Putamen (tissue), 1 donor: ENCODE data around the gene SNRPB2.

ENCODE experiments used
- DNase-seq: peaks from one replicate; pipeline ENCODE4 v3.0.0-alpha.2; 2016; ENCODE audit warnings: low spot score

The SNRPB2 gene

DNA sequence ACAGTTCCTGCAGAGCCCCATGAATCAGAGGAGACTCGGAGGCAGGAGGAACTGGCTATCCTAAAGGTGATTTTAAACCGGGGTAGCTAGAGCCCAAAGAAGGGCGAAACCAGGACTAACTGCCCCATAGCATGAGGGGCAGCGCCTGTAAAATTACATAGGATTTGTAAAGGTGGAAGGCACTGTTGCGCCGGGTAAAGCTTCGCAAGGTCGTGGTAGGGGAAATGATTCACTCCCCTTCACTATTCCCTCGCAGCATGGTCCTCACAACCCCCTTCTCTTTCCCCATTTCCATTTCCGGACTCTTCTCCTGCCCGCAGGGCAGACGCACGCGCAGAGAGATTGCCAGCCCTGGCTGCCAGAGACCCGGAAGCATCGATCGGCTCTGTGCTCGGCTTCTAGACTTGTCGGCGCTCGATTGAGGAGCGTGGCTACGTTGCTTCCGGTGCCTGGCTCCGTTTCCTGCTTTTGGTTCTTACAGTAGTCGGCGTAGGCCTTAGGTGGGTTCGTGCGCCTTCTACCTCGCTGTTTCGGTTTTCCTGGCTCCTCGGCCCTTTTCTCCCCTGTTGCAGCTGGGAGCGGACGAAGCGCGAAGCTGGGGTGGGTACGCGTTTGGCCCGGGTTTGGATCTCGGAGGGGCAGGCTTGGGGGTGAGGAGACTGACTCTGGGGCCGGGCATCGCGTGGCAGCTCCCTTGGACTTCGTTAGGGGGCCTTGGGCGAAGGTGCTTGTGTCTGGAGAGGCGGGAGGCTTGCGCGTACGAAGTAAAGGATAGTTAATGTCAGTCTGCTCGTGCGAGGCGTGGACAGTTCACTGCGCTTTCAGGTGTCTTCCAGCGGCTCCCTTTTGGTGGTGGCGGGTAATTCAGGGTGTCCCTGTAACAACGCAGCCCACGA lies at the start of gene SNRPB2:
SNRPB2 (plus strand) TSS at position 462 of the 896 bp plus-strand sequence. CDS start 1,677 bp downstream, outside the sequence.
- peak; percentile 94 for DNase-seq

DNA sequence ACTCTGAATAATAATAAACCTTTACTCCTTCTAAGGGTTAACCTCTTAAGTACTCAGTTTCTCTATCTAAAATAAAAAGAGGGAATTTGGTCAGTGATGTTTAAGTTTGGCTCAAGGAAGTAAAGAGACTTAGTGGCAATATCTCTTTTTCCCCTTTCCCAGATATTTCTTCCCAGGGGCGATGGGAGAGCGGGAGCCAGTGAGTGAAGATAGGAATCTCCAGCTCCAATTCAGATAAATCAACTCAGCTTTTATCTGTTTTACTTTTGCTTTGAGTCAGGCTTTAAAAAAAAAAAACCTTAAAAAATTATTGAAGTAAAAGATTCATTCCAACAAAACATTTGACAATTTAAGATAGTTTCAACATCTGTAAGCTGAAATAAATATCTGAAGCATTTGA lies 45.4 kb upstream of the SNRPB2 start:
- no peak for DNase-seq

DNA sequence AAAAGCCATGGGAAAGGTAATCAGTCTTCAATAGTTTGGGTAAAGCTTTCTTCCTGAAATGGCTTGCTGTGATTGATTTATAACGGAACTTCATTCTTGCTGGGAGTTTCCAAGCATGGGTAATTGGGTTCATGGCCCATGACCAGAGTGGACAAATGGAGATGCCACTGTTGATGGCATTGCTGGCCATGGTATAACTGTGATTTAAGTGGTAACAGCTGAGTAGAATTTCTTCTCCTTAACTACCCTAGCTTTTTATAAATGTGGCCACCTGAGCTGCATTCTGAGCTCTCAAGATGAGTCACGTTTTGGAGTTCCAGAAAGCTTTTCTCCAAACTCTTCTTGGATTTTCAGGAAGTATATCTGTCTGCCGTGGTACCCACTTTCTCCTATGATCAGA lies 39.9 kb upstream of the SNRPB2 start:
- no peak for DNase-seq

DNA sequence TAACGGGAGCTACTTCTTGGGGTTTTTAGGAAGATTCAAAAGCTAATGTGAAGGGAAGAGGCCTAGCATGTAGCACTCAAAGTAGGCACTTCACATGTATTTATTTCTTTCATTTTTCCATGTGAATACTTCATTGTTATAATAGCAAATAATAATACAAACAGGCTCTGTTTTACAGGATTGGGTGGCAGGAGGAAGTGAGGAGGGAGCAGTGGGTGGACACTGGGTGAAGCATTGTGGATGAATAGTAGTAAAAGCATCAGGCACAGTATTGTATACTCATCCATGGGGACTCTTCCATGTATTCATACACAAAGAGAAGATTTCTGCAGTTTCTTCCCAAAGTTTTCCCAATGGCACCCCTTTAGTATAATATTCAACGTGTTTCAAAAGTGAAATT lies 38.4 kb upstream of the SNRPB2 start:
- no peak for DNase-seq

DNA sequence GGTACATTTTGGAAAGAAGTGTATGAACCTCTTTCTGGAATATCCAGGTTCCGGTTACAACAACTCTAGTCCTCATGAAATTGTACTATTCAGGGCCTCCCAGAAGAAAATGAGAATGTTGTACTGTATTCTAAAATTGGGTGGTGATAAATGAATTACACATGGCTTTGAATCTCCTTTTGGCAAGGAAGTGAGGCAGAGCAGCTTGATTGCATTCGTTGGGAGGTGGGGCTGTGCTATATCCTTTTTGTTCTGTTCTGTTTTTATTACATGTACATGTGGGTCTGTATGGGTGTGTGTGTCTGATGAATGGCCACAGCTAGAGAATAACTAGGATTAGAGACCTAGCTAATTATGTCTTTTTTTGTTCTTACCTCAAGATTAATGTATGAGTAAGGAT lies 37.8 kb upstream of the SNRPB2 start:
- no peak for DNase-seq

DNA sequence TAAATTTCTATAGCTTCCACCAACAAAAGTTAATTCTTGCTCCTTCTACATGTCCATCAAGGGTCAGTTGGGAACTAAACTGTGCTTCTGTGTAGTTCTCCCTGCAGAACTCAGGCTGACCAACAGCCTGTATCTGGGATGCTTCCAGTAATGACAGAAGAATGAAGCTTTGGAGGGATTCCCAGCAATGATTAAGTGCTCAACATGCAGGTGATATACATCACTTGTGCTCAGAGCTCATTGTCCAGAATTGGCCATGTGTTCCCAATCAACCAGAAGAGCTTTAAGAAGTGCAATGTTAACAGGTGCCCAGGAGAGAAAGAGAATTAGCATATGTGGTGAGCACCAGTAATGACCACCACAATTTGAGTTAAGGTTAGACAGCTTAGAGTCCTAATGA lies 37.4 kb upstream of the SNRPB2 start:
- DNase-seq, result no peak

DNA sequence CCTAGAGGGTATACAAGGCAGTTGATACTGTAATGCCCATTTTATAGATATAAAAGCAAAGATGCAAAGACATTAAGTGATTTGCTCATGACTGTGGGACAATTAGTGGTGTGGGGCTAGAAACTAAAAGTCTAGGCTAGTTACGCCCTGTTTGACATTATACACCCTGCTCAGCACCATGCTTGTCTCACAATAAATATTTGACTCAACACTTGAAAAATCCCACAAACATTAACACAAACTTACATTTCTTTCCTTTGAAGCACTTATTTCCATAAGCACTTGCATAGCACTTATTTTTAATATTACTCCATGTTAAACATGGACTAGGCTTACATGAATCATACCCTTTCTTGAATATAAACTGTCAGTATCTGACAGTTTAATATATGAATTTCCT lies 36.5 kb upstream of the SNRPB2 start:
- no peak for DNase-seq

DNA sequence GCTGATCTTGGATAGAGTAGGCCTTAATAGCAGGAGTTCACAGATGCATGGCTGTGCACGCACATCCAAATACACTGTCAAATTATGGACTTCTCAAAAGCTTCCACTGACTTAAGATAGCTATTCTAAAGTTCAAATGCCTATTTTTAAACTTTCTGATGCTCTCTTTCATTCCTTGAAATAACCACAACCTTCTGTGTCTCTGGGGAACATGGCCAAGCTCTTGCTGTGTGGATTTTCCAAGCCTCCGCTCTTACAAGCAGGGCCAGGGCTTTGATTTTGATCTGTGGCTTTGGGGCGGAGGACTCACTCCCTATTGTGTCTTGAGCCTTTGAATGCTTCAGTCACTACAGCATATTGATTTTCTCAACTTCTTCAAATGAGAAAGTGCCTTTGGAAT lies 35.7 kb upstream of the SNRPB2 start:
- no peak for DNase-seq

DNA sequence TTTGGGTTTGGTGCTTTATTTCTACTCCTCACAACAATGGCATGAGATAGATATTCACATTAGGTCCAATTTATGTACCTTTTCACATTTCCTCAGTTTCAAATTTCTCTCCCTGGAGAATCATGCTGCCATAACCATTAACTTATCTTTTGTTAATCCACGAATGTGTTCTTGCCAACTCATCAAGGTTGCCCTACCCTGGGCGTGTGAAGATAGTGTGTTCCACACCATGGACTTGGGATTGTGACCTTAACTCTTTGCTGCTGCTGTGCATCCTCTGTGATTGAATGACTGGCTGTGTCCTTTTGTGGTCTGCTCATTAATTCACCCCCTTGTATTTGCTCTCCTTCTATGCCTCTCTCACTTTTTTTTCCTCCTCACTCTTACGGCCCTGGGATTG lies 34.2 kb upstream of the SNRPB2 start:
- DNase-seq, result no peak

DNA sequence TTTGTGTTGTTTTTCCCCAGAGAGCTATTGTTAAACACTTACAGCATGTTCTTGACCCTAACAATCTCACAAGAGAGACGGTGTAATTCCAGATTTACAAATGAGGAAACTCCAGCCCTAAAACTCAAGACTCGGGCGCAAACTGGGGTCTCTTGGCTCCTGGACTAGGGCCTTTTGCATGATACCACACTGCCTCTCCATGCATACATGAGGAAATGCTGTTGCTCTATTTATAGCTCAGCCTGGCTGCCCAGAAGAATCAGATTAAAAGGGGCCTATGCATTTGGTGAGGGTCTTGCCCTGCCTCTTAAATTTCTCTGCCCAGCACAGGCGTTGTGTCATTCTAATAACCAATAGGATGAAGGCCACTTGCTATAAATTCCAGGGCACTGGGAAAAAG lies 30.5 kb upstream of the SNRPB2 start:
- DNase-seq, result no peak

DNA sequence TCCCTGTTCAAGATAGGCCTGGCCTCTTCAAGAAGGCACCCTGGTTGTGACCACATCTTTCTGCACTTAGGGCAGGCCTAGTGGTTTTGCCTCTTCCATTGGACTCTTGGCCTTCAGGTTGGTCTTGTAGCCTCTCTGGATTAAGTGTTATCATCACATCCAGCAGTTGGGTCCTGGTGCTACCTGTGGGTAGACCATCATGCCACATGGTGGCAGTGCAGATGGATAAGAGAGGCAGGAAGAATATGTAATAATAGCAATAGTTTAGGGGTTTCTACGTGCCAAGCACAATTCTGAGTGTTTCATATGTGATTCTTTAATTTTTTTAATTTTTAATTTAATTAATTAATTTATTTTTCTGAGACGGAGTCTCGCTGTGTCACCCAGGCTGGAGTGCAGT lies 28.5 kb upstream of the SNRPB2 start:
- DNase-seq, result no peak

DNA sequence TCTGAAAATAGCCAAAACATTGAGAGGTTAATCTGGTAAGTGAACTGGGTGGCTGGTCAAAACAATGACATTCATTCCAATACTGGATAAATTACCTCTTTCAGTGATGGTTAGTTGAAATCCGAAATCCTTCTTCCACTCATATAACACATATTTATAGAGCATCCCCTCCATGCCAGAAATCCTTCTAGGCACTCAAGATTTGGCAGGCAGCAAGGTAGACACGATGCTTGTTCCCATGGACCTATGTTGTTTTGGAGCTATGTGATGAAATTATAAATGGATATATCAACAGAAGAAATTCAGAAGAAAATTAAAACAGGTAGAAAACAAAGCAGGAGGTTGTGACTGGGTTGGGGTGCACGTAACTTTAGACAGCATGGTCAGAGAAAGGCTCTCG lies 26.3 kb upstream of the SNRPB2 start:
- no peak for DNase-seq

DNA sequence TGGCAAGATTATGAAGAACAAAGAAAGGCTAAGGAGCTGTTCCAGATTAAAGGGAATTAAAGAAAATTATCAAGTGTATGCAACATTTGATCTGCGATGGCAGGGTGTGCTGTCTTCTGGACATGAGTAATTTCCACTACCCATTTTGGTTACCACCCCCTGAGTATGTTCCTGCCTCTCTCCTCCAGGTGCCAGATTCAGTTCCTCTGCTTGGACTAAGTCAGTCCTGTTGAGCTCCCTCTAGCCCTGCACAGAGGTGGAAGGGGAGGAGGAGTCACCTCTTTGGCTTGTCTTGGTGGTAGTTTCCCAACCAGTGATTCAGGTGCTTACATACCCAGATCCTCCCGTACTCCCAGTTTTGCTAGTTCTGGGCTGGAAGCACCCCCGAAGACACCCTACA lies 22.2 kb upstream of the SNRPB2 start:
- no peak for DNase-seq

DNA sequence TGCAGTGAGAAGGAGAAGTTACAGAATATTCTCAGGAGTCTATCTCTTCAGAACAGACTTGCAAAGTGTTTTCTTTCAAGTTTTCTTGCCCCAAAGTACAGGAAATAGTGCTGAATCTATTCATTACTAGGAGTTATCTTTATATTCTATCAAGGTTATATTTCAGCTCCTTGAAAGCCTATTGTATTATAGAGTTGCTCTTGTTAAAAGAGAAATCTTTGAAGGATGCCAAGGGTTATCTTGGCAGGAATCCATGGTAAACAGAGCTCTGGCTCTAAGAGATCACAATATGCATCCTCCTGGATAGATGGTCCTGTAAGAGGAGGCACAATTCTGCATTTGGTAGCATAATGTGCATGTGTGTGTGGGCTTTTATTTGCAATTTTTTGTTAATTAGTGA lies 21.2 kb upstream of the SNRPB2 start:
- DNase-seq, result no peak

DNA sequence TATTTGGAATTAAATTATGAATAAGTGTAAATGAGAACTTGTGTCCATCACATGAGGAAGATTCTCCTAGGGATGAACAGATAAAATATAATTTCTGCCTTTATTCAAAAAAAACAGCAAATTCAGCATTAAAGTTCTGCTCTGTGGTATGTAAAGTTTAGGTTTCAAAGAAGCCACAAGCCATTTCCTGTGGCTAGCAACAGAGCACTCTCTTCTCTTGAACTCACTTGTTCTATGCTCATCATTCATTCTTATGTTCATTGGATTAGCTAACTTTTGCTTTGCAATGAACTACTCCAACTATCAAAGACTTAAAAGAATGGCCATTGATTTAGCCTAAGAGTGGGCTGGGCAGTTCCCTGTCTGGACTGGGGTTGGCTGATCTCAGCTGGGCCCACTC lies 20.8 kb upstream of the SNRPB2 start:
- DNase-seq, result no peak

DNA sequence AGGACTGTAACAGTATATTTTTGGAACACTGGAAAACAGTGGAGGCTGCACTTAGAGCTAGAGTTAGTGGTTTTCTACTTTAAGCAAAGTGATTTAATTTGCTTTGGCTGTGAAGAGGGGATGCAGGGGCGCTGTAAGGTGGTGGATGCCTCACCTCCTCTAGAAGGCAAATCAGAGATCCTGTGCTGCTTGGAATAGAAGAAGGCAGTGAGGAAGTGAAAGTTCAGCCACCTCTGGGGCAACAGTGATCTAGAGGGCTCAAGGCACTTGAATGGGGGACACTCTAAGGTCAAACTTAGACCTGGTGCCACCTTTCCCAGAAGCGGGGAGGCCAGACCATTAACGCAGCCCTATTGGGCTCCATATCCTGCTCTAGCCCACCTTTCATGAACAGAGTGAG lies 19.0 kb upstream of the SNRPB2 start:
- no peak for DNase-seq

DNA sequence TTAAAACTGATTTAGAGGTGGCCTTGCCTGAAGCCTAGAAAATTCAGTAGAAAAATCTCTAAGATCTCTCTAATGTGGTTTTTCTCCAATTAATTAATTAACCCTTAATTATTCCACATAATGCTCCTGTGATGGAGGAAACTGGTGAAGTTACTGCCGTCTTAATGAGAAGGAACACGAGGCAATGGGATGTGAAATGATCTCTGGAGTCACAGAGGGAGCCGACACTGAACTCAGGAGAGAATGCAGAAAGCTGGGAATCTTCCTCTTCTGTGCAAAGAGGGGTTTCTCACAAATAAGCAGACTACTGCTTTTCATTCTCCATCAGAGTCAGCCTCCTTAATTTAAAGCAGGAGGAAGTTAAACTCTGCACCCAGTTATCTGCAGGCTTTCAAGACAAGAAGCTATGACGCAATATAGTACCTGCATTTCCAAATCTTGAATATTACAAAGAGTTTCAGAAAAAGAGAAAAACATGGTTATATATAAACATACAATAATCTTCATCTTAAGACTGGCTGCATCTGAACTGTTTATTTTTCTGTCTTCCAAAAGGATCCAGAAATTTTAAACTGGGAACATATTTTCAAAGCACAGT lies 18.1 kb upstream of the SNRPB2 start:
- no peak for DNase-seq

DNA sequence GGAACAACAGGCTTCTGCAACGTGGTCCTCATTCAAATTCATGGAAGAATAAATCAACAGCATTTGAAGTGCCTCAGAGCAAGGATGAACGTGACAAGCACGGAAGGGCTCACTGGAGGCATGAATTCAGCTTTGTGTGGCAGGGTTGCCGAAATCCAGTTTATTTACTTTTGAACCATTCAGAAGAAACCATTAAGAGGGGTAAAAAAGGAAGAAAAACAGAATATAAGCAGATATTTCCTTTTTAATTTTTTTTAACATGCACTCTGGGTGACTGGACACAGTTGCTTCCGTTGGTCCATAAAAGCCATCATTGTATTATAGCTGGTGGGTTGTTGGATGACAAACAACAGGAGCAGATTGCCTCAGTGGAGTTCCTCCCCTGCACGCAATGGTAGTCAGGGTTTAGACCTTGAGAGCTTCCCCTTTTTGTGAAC lies 17.3 kb upstream of the SNRPB2 start:
- DNase-seq, result no peak

DNA sequence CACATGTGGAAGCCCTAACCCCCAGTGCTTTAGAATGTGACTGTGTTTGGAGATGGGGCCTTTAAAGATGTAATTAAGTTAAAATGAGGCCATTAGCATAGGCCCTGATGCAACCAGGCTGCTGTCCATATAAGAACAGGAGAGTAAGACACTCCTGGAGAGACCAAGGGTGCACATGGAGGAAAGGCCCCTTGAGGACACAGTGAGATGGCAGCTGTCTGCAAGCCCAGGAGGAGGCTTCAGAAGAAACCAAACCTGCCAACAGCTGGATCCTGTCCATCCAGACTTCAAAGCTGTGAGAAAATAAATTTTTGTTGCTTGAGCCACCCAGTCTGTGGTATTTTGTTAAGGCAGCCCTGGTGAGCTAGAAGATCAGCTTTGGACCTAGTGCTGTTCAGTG lies 16.8 kb upstream of the SNRPB2 start:
- DNase-seq, result no peak

DNA sequence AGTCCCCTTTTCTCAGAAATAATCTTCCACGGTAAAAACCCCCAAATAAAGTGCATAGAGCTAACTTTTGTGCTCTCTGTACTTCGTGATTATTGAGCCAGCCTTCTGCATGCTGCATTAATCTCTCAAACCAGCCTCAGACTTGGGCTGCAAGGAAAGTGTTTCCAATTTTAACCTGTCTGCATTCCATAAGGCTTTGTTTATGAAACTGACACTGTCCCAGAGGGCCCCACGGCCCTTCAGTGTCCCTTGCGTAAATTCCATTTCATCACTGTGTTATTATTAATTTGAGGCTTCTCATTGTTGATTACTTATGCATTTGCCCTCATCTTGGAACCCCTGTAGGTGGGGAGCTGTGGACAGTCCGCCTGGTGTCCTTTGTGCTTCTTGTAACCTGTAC lies 15.6 kb upstream of the SNRPB2 start:
- DNase-seq, result no peak

DNA sequence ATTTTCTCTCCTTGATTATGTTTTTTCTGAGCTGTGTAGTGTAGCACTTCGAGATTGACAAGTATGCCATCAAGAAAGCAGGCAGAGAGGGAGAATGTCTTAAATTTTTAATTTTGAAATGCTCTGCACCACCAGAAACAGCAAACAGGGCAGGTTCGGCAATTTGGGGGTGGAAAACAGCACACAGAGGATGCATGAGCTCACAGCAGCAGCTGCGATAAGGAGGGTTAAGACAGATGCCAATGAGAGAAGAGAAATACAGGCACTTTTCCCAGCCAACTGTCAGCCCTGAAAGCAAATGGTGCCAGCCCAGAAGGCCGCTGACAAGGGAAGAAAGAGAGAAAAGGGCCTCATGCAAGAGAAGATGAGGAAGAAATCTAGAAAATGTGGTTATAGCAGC lies 15.1 kb upstream of the SNRPB2 start:
- no peak for DNase-seq

DNA sequence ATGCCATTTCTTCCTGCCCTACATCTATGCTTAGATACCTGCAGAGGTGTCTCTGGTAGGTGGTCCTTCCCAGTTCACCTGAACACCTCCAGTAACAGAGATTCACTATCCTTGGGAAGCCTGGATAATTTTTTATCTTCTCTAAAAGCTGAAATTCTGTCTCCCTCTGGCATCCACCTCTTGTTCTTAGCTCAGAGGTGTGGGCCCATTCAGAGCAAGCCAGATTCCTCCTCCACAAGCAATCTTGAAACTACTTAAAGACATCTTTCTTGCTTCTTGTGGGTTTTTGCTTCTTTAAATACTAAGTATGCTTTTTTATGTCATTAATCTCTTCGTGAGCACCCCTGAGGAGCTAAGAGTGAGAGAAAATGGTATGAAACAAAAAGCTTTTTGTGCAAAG lies 10.4 kb upstream of the SNRPB2 start:
- peak; percentile 20 for DNase-seq

DNA sequence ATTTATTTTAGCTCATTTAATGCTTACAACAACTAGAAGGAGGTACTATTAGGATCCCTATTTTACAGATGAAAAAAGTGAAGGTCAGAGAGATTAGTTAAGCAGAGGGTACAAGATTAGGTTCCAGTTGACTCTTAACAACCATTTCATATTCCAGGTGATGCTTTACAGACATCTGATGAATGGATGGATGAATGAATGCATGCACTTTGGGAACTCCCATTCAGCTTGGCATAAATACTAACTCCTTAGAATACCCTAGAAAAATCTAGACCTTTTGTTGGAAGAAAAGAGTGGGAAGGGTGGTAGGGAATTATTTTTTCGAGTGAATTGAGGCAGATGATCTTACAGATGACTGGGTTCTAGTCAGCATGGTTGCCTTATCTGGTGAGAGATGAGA lies 746 bp upstream of the SNRPB2 start:
- DNase-seq, result no peak
